HG03135 (cell line): Measurements from ENCODE around the gene RIMS1.
"Not testable (repeated sequence)": the region's sequence is repeated elsewhere in the genome, so short reads cannot be mapped to it uniquely, and the experiment has no call there.

Experiments used
- ATAC-seq: cut with Tn5 transposase; IDR thresholded peaks from one replicate; pipeline ENCODE4 v1.9.1; 2021; ENCODE audit warnings: mild to moderate bottlenecking, moderate library complexity; ENCODE audit not compliant: unreplicated experiment

The RIMS1 gene

GRCh38 chr6:71967436-71967835, 81.1 kb downstream of the RIMS1 start:
- ATAC-seq, result no peak

DNA sequence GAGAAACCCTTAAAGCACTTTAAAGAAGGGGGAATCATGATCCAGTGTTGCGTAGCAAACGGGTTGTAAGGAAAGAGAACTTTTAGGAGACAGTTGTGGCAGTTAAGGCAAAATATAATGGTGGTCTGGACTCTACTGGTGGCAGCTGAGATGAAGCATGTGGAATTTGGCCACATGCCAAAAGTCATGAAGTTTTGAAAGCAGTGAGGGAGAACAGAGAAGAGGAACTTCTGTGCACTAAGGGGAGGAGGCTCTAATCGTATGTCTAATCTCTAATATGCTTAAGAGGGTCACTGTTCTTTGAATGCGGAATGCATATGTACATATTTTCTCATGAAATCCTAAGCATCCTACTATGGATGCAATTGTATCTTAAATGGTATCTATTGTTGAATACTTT, 91.5 kb downstream of the RIMS1 start:
- ATAC-seq, result no peak

GRCh38 chr6:71979911-71980310, 93.6 kb downstream of the RIMS1 start:
- ATAC-seq, result no peak

GRCh38 chr6:71982389-71982788, 96.0 kb downstream of the RIMS1 start:
- ATAC-seq, result peak; percentile 80

DNA sequence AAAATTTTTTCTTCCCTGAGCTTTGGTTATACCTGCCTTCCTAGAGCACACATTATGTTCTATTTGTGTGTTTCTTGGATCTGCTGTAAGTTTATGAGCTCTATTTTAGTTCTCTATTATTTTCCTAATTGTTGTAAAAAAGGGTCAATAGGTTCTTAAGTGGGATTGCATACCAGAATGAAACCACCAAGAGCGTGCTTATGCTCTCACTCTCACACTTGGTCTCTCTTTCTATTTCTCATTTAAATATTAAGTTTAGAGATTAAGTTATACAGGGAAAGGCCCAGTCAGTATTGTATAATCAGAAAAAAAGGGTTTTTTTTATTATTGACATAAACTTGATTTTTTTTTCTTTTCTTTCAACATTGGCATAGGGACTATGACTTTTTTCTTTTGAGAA, 96.8 kb downstream of the RIMS1 start:
- ATAC-seq, result no peak

GRCh38 chr6:71994705-71995271, 108.4 kb downstream of the RIMS1 start:
- ATAC-seq, result no peak

GRCh38 chr6:71997341-71997740, 111.0 kb downstream of the RIMS1 start:
- ATAC-seq, result no peak

DNA sequence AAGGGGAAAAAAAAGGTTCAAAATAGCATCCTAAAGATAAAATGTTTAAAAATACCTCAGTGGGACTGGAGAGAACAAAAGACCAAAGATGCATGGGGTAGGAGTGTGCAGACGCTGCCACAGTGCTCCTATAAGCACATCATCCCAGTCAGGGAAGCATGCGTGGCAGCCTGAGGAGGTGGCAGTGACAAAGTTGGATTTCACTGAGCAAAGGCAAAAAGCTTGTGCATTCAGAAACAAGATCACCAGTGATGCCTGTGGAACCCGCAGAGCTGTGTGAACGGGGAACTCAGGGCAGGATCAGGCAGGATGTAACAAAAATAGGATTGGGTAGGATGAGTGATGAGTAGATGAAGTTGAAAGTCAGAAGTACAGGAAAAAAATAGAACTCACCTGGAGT, 116.1 kb downstream of the RIMS1 start:
- no peak for ATAC-seq

DNA sequence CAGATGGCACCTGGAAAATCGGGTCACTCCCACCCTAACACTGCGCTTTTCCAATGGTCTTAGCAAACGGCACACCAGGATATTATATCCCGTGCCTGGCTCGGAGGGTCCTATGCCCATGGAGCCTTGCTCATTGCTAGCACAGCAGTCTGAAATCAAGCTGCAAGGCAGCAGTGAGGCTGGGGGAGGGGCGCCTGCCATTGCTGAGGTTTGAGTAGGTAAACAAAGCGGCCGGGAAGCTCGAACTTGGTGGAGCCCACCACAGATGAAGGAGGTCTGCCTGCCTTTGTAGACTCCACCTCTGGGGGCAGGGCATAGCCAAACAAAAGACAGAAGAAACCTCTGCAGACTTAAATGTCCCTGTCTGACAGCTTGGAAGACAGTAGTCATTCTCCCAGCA, 120.2 kb downstream of the RIMS1 start:
- not testable (repeated sequence) for ATAC-seq

DNA sequence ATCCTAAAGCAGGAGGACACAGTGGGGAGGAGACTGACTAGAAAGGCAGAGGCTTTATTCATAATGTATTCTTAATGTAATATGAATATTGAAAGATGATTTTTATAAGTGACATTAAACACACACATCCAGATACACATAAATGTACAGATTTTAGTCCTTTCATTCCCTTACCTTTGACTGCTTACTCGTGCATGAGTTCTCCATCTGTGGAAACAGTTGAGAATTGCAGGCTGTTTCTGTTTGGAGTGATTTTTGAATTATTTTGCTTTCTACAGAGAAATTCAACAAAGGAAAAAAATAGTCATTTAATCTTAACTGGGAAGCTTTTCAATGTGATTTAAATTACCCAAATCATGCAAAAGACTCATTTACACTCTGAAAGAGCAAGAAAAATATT, 136.5 kb downstream of the RIMS1 start:
- no peak for ATAC-seq

DNA sequence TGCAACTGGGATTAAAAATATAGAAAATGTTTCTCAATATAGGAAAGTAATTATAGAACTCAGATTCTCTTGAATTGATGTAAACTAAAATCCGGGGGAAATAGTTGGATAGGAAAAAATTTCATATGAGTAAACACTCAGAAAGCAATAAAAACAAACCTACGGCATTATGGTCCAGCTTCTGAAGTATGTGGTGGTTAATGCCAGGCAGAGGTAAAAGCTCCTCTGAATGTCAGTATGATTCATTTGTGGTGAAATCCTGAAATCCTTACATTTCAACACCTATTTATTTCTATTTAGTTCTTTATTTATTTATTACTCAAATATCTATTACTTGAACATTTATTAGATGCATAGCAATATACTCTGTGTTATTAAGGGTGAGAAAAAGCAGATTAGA, 145.1 kb downstream of the RIMS1 start:
- ATAC-seq, result no peak

DNA sequence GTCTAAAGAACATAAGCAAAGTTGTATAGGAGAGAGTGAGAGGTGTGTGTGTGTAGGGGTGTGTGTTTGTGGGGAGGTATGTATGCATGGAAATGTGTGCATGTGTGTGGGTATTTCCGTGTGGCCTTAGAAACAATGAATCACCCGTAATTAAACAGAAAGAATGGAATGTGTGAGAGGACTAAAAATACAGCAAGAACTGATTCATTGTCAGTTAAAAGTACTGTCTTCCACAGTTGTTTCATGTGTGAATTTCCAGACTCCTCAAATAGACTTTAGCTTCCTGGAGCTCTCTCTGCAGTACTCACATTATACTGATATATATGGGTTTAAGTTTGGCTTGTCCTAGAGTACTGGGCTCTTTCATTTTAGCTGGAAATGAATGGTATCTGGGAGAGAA, 145.7 kb downstream of the RIMS1 start:
- no peak for ATAC-seq

- ATAC-seq, result no peak
Observed at GRCh38 chr6:72035486-72035885, 149.1 kb downstream of the RIMS1 start.

GRCh38 chr6:72035966-72036365, 149.6 kb downstream of the RIMS1 start:
- no peak for ATAC-seq

GRCh38 chr6:72037006-72037405, 150.7 kb downstream of the RIMS1 start:
- ATAC-seq, result no peak

- no peak for ATAC-seq
Observed at GRCh38 chr6:72040111-72040510, 153.8 kb downstream of the RIMS1 start.

DNA sequence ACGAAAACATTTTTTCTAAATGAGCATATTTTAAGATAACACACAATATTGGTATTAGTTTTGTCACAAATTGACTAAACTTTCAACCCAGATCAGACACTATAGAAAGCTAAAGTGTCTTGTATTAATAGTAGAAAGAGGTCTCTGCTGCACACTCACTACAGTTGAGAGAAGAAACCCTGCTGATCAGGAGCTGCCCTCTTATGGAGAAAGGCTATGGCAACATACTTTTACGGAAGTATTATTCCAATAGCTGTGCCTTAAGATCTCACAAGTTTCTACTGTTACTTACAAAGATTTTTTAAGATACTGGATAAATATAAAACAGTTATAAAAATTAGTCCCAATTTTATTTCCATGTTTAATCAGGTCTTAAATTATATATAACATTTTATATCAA, 155.7 kb downstream of the RIMS1 start:
- no peak for ATAC-seq

- ATAC-seq, result no peak
Observed at GRCh38 chr6:72048080-72048479, 161.7 kb downstream of the RIMS1 start.

GRCh38 chr6:72049376-72049775, 163.0 kb downstream of the RIMS1 start:
- ATAC-seq, result no peak

DNA sequence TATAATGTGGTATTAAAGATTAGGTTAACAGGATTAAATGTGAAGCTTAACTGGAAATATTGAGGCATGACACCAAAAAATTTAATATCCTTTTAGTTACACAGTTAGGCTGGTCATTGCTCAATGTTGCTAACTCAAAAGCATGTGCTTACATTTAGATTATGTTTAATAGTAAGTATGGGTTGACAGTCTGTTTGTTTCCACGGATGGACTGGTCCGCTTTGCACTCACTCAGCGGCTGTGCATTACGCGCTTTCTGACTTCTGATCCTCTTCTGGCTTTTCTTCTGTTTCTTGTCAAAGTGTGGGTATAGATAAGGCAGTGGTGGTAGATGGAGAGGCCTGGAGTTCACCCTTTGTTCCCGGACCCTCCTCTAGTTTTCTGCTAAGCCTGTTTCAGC, 174.9 kb downstream of the RIMS1 start:
- no peak for ATAC-seq

GRCh38 chr6:72064399-72064975, 178.1 kb downstream of the RIMS1 start:
- no peak for ATAC-seq

DNA sequence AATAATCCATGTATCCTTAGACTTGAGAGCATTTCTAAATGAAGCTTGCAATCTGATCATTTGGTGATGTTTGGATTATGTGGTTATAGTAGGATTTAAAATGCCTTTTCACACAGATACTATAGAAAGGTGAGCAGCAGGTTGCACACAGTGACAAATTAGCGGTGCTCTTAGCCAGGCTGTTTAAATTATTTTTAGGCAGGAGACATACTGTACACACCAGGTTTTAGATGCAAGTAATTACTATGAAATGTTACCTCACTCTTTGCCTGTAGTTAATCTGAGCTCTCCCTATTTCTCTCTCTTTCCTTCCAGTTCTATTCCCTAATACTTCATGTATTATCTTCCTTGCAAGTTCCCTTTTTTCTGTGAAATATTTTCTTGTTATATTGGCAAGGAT, 191.7 kb downstream of the RIMS1 start:
- ATAC-seq, result no peak

- ATAC-seq, result no peak
Observed at GRCh38 chr6:72080260-72080941, 194.1 kb downstream of the RIMS1 start.
